Endodermal cell (in vitro differentiated cells): ENCODE measurements around the gene MOCS3. TPM values are rescaled to one million over a fixed set of nuclear protein-coding genes. Genes with fewer than 3 reads are reported as not detected.

ENCODE experiments used
- DNase-seq: peaks from one replicate; pipeline ENCODE4 v3.0.0-alpha.2; 2017
- H3K27ac ChIP-seq: 2 replicates; pipeline ENCODE4 v1.5.1; 2013; ENCODE audit warnings: mild to moderate bottlenecking, low read depth, low read length, moderate library complexity
- H3K27me3 ChIP-seq: 2 replicates; pipeline ENCODE4 v1.6.1; 2013; ENCODE audit warnings: mild to moderate bottlenecking, low read length, moderate library complexity; ENCODE audit not compliant: insufficient read depth, control insufficient read depth, poor library complexity, severe bottlenecking
- H3K36me3 ChIP-seq: 2 replicates; pipeline ENCODE4 v1.7.0; 2013; ENCODE audit warnings: mild to moderate bottlenecking, low read length, moderate library complexity; ENCODE audit not compliant: control insufficient read depth, insufficient read depth
- H3K4me1 ChIP-seq: one replicate; pipeline ENCODE4 v1.7.0; 2013; ENCODE audit warnings: low read length; ENCODE audit not compliant: control insufficient read depth, insufficient read depth
- H3K4me3 ChIP-seq: 2 replicates; pipeline ENCODE4 v1.5.1; 2013; ENCODE audit warnings: mild to moderate bottlenecking, low read length, moderate library complexity
- H3K9ac ChIP-seq: 2 replicates; pipeline ENCODE4 v1.6.1; 2013; ENCODE audit warnings: mild to moderate bottlenecking, low read length, moderate library complexity; ENCODE audit not compliant: poor library complexity, severe bottlenecking; ENCODE audit errors: extremely low read depth
- H3K9me3 ChIP-seq: 2 replicates; pipeline ENCODE4 v1.6.1; 2013; ENCODE audit warnings: mild to moderate bottlenecking, low read length, moderate library complexity; ENCODE audit not compliant: control insufficient read depth
- H3K27ac Mint-ChIP-seq: 2 replicates; pipeline ENCODE4 v1.8.0; 2020; ENCODE audit warnings: mixed read lengths
- H3K27me3 Mint-ChIP-seq: 2 replicates; pipeline ENCODE4 v1.8.0; 2021; ENCODE audit warnings: mild to moderate bottlenecking, mixed read lengths; ENCODE audit not compliant: insufficient read depth
- H3K36me3 Mint-ChIP-seq: 2 replicates; pipeline ENCODE4 v1.8.0; 2020; ENCODE audit warnings: low read depth, mixed read lengths
- H3K4me1 Mint-ChIP-seq: 2 replicates; pipeline ENCODE4 v1.8.0; 2020; ENCODE audit warnings: mixed read lengths
- H3K4me3 Mint-ChIP-seq: 2 replicates; pipeline ENCODE4 v1.8.0; 2020; ENCODE audit warnings: mild to moderate bottlenecking, moderate library complexity, mixed read lengths
- H3K9me3 Mint-ChIP-seq: 2 replicates; pipeline ENCODE4 v1.8.0; 2020; ENCODE audit warnings: mild to moderate bottlenecking, mixed read lengths
- WGBS, 2 experiments: methylation state at CpG; one replicate each; pipeline versions ENCODE4 v1.1.5 to v1.1.7; 2013; ENCODE audit warnings: missing lambda C conversion rate in 2 of 2, mixed read lengths in 1 of 2; ENCODE audit not compliant: insufficient coverage in 1 of 2, insufficient read length in 1 of 2; 5-methylcytosine and 5-hydroxymethylcytosine counted together
- total RNA-seq, 2 donors: library from RNA; stranded (reverse); fragmentation: NEBNext Ultra II Directional in 1 of 2; extraction: Animal tissue kit (Norgen Biotek cat#: 25700) in 1 of 2; gene quantifications; 2 replicates in 1 of 2; 3 replicates in 1 of 2; pipeline ENCODE4 v1.2.1, GENCODE V29; 2021
- TF ChIP-seq, protein P1 (sequence below): fragments of 200-600 bp; sonication (generic); conservative IDR thresholded peaks from 2 replicates; pipeline ENCODE4 v1.5.0; 2021; ENCODE audit warnings: antibody characterized with exemption, mild to moderate bottlenecking

MOCS3 gene
- total RNA-seq, 2 donors from 2014 or later = 4.7 to 5.5 TPM

DNA sequence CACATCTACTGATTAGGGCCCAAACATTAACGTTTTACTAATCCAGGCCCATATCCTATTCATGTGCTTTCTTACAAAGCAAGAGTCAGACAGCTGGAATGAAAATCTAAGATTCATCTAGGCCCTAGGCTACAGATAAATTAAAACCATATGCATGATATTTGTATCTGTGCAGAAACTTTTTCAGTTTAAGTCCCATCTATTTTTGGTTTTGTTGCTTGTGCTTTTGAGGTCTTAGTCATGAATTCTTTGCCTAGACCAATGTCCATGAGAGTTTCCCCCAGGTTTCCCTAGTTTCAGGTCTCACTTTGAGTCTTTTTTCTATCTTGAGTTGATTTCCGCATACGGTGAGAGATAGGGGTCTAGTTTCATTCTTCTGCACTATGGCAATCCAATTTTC is 47.6 kb upstream of the MOCS3 start:
- Mint-ChIP-seq H3K27ac (peak overlapping the region; percentile 10), H3K4me3 (no peak overlapping the region), H3K36me3 (peaks cover 56% of the 10 kb centered on the region), H3K4me1 (peaks cover 37% of the 10 kb centered on the region), H3K9me3 (peaks cover 1% of the 10 kb centered on the region), H3K27me3 (no peaks in the 10 kb centered on the region)
- WGBS, 2 experiments = 89 to 93% methylated on average over 1 to 3 of the region's 3 CpGs
- no peak overlapping the region for H3K4me3 ChIP-seq
- TF ChIP-seq, protein P1, sequence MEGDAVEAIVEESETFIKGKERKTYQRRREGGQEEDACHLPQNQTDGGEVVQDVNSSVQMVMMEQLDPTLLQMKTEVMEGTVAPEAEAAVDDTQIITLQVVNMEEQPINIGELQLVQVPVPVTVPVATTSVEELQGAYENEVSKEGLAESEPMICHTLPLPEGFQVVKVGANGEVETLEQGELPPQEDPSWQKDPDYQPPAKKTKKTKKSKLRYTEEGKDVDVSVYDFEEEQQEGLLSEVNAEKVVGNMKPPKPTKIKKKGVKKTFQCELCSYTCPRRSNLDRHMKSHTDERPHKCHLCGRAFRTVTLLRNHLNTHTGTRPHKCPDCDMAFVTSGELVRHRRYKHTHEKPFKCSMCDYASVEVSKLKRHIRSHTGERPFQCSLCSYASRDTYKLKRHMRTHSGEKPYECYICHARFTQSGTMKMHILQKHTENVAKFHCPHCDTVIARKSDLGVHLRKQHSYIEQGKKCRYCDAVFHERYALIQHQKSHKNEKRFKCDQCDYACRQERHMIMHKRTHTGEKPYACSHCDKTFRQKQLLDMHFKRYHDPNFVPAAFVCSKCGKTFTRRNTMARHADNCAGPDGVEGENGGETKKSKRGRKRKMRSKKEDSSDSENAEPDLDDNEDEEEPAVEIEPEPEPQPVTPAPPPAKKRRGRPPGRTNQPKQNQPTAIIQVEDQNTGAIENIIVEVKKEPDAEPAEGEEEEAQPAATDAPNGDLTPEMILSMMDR = no peak
- H3K9ac ChIP-seq = no peak overlapping the region
- H3K27ac ChIP-seq = no peak overlapping the region
- DNase-seq = no peak
- peaks cover 15% of the 10 kb centered on the region for H3K4me1 ChIP-seq
- peaks cover 84% of the 10 kb centered on the region for H3K36me3 ChIP-seq
- H3K9me3 ChIP-seq = no peaks in the 10 kb centered on the region
- H3K27me3 ChIP-seq = no peaks in the 10 kb centered on the region

DNA sequence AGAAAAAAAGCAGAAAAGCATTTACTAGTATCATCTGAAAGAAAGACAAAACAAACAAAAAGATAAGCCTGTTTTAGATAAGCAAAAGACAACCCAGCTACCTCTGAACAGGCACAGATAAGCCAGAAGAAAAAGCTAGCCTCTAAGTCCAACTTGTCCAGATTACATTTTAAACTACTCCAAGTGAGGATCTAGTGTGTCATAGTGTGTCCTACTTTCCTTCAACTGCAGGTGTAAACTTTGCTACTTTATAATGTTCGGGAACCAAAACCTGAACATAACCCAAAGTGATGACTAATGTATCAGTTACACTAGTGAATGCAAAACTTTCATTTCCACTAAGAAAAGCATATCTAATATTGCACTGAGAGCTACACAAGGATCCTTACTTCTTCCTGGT is 46.9 kb upstream of the MOCS3 start:
- Mint-ChIP-seq H3K27me3 (no peaks in the 10 kb centered on the region), H3K27ac (peak overlapping the region; percentile 10), H3K4me3 (no peak overlapping the region), H3K4me1 (peaks cover 42% of the 10 kb centered on the region), H3K9me3 (peaks cover 1% of the 10 kb centered on the region), H3K36me3 (peaks cover 54% of the 10 kb centered on the region)
- H3K4me3 ChIP-seq = no peak overlapping the region
- no peaks in the 10 kb centered on the region for H3K9me3 ChIP-seq
- H3K36me3 ChIP-seq = peaks cover 83% of the 10 kb centered on the region
- no peak for DNase-seq
- TF ChIP-seq, protein P1 = no peak
- H3K4me1 ChIP-seq = peaks cover 15% of the 10 kb centered on the region
- 95% methylated on average over 1 of the region's 1 CpG; no CpG with 5 or more reads in 1 of the 2 experiments for WGBS, 2 experiments
- no peak overlapping the region for H3K9ac ChIP-seq
- no peak overlapping the region for H3K27ac ChIP-seq
- H3K27me3 ChIP-seq = no peaks in the 10 kb centered on the region

DNA sequence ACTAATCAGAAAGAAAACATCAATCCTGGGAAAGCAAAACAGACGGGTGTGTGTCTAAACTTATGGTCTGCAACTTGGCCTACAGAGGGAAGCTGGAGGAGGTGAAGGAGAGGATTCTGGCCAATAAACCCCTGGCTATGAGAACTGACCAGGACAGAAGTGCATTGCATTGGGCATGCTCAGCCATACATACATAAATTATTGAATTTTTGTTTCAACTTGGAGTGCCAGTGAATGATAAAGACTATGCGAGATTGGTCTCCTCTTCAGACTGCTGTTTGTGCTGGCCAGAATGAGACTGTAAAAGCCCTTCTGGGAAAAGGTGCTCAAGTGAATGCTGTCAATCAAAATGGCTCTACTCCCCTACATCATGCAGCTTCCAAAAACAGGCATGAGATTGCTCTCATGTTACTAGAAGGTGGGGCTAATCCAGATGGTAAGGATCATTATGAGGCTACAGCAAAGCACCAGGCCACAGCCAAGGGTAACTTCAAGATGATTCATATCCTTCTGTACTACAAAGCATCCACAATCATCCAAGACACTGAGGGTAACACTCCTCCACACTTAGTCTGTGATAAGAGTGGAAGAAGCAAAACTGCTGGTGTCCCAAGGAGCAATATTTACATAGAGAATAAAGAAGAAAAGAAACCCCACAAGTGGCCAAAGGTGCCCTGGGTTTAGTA is 44.8 kb upstream of the MOCS3 start:
- Mint-ChIP-seq H3K4me1 (peaks cover 54% of the 10 kb centered on the region), H3K9me3 (no peaks in the 10 kb centered on the region), H3K36me3 (peaks cover 45% of the 10 kb centered on the region), H3K27ac (peak overlapping the region; percentile 58), H3K27me3 (no peaks in the 10 kb centered on the region), H3K4me3 (no peak overlapping the region)
- H3K9me3 ChIP-seq = no peaks in the 10 kb centered on the region
- no peaks in the 10 kb centered on the region for H3K27me3 ChIP-seq
- no peak overlapping the region for H3K27ac ChIP-seq
- H3K4me1 ChIP-seq = peaks cover 17% of the 10 kb centered on the region
- H3K36me3 ChIP-seq = peaks cover 88% of the 10 kb centered on the region
- no peak overlapping the region for H3K9ac ChIP-seq
- no peak for DNase-seq
- H3K4me3 ChIP-seq = no peak overlapping the region
- TF ChIP-seq, protein P1 = no peak
- WGBS, 2 experiments = 83 to 91% methylated on average over 1 to 2 of the region's 2 CpGs
